Activated B cell treated with CpG ODN at 0.5 μM for 24 hours (primary cell): ENCODE data around the gene SIX1. TPM values are rescaled to one million over a fixed set of nuclear protein-coding genes. Genes with fewer than 3 reads are reported as not detected.

Source experiments
- ATAC-seq: fragments of 200-7000 bp; cut with Tn5 transposase; one replicate; pipeline ENCODE4 v1.10.0; 2021; ENCODE audit warnings: low read depth, mild to moderate bottlenecking, moderate library complexity
- CTCF ChIA-PET: fragments of 350-600 bp; sonication (Branson Sonifier 250); formaldehyde crosslinking; loops from one replicate; lab custom pipeline; 2021; ENCODE audit warnings: antibody characterized with exemption; lab: Charles Lee
- POLR2A ChIA-PET: fragments of 350-600 bp; sonication (Branson Sonifier 250); formaldehyde crosslinking; loops from one replicate; lab custom pipeline; 2021; ENCODE audit warnings: antibody characterized with exemption; lab: Charles Lee
- DNase-seq: peaks from one replicate; pipeline ENCODE4 v3.0.0; 2022
- H3K27ac Mint-ChIP-seq: one replicate; pipeline ENCODE4 v1.8.0; 2020; ENCODE audit warnings: mixed read lengths
- H3K27me3 Mint-ChIP-seq: one replicate; pipeline ENCODE4 v1.8.0; 2021; ENCODE audit warnings: mixed read lengths
- H3K36me3 Mint-ChIP-seq: one replicate; pipeline ENCODE4 v1.8.0; 2021; ENCODE audit warnings: low read depth, mixed read lengths
- H3K4me1 Mint-ChIP-seq: one replicate; pipeline ENCODE4 v1.8.0; 2021; ENCODE audit warnings: mixed read lengths
- H3K4me3 Mint-ChIP-seq: one replicate; pipeline ENCODE4 v1.8.0; 2020; ENCODE audit warnings: mild to moderate bottlenecking, mixed read lengths
- H3K9me3 Mint-ChIP-seq: one replicate; pipeline ENCODE4 v1.8.0; 2020; ENCODE audit warnings: mixed read lengths
- CTCF ChIP-seq: fragments of 200-600 bp; IDR thresholded peaks from one replicate; pipeline ENCODE4 v1.8.0; 2022; ENCODE audit warnings: antibody characterized with exemption, mild to moderate bottlenecking
- intact Hi-C: fragments of 100-400 bp; cut with micrococcal nuclease; formaldehyde crosslinking; loops from one replicate; pipeline ENCODE4 v1.15.1; 2024
- total RNA-seq: library from RNA; stranded (reverse); gene quantifications from 2 replicates; pipeline ENCODE4 v1.2.3, GENCODE V29; 2022

SIX1 gene
- total RNA-seq, 1 donor from 2014 or later = not detected

- POLR2A ChIA-PET = no interaction called here
- ATAC-seq (no peak), DNase-seq (no peak)
- Mint-ChIP-seq H3K9me3 (peaks cover 3% of the 10 kb centered on the region), H3K27me3 (peaks cover 20% of the 10 kb centered on the region), H3K27ac (no peak overlapping the region), H3K4me3 (no peak overlapping the region), H3K36me3 (no peaks in the 10 kb centered on the region), H3K4me1 (no peaks in the 10 kb centered on the region)
- CTCF ChIA-PET = no interaction called here
- intact Hi-C loops = no loop called here
- TF ChIP-seq CTCF = no peak
Measured at GRCh38 chr14:60681271-60681670, 32.0 kb upstream of the SIX1 start.

GRCh38 chr14:60680511-60680910, 31.2 kb upstream of the SIX1 start:
- Mint-ChIP-seq H3K36me3 (no peaks in the 10 kb centered on the region), H3K9me3 (peaks cover 3% of the 10 kb centered on the region), H3K27ac (no peak overlapping the region), H3K4me1 (no peaks in the 10 kb centered on the region), H3K27me3 (peaks cover 20% of the 10 kb centered on the region), H3K4me3 (no peak overlapping the region)
- CTCF ChIA-PET = no interaction called here
- TF ChIP-seq CTCF = no peak
- intact Hi-C loops = no loop called here
- ATAC-seq (no peak), DNase-seq (no peak)
- POLR2A ChIA-PET = no interaction called here

GRCh38 chr14:60679566-60680258, 30.4 kb upstream of the SIX1 start:
- ATAC-seq = no peak
- Mint-ChIP-seq H3K27me3 (peaks cover 20% of the 10 kb centered on the region), H3K27ac (no peak overlapping the region), H3K4me1 (no peaks in the 10 kb centered on the region), H3K36me3 (no peaks in the 10 kb centered on the region), H3K9me3 (peaks cover 3% of the 10 kb centered on the region), H3K4me3 (no peak overlapping the region)
- DNase-seq = no peak
- CTCF ChIA-PET = no interaction called here
- POLR2A ChIA-PET = no interaction called here
- intact Hi-C loops = no loop called here
- no peak for TF ChIP-seq CTCF

- DNase-seq (no peak), ATAC-seq (no peak)
- Mint-ChIP-seq H3K27me3 (peaks cover 12% of the 10 kb centered on the region), H3K9me3 (peaks cover 3% of the 10 kb centered on the region), H3K27ac (no peak overlapping the region), H3K4me1 (no peaks in the 10 kb centered on the region), H3K36me3 (no peaks in the 10 kb centered on the region), H3K4me3 (no peak overlapping the region)
- ChIA-PET POLR2A (no interaction called here), CTCF (interaction anchor here (0.6 kb wide), 1 partner anchor 354 kb away, joined by 3 read pairs; no protein-coding TSS in a partner anchor)
- intact Hi-C loops = no loop called here
- no peak for TF ChIP-seq CTCF
Measured at GRCh38 chr14:60677701-60678100, 28.4 kb upstream of the SIX1 start.

- H3K4me1 Mint-ChIP-seq = no peaks in the 10 kb centered on the region
- intact Hi-C loops = no loop called here
- CTCF ChIA-PET = no interaction called here
- no peak overlapping the region for H3K27ac Mint-ChIP-seq
- POLR2A ChIA-PET = no interaction called here
- no peak overlapping the region for H3K4me3 Mint-ChIP-seq
- no peaks in the 10 kb centered on the region for H3K9me3 Mint-ChIP-seq
- no peak for TF ChIP-seq CTCF
- peaks cover 5% of the 10 kb centered on the region for H3K27me3 Mint-ChIP-seq
- DNase-seq (no peak), ATAC-seq (no peak)
- H3K36me3 Mint-ChIP-seq = no peaks in the 10 kb centered on the region
Measured at GRCh38 chr14:60670989-60671388, 21.7 kb upstream of the SIX1 start.
